HG03575 (cell line): ENCODE measurements around the gene AARSD1.
"Not testable (repeated sequence)": the region's sequence is repeated elsewhere in the genome, so short reads cannot be mapped to it uniquely, and the experiment has no call there.

Source experiments
- ATAC-seq: cut with Tn5 transposase; IDR thresholded peaks from one replicate; pipeline ENCODE4 v1.9.1; 2021; ENCODE audit not compliant: unreplicated experiment, insufficient number of reproducible peaks, low FRiP score; ENCODE audit errors: extremely low read depth

Gene AARSD1

DNA sequence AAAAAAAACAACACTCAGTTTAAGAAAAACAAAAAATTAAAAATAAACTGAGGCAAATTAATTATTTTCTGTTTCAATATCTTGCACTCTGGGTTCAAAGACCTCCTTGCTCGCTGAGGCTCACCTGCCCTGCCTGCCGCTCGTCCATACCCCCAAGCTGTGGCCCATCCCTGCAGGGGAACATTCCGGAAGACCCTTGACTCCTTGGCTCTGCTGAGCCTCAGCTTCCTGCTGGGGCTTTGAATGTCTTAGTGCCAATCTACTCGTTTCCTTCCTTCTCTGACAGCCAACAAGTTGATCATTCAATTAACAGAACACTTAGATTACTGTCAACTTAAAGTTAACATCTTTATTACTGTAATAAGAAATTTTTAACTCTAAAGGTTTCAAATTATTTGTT lies 39.4 kb downstream of the AARSD1 start:
- ATAC-seq: no peak

DNA sequence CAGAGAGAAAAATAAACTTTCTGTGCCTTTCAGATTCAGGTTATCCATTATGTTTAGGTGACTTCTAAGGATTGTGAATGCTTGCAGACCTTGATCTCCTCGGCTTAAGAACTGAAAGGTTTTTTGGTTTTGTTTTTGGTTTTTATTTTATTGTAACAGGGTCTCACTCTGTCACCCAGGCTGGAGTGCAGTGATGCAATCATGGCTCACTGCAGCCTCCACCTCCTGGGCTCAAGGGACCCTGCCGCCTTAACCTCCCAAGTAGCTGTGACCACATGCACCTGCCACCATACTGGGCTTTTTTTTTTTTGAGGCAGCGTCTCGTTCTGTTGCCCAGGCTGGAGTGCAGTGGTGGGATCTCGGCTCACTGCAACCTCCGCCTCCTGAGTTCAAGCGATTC lies 40.8 kb downstream of the AARSD1 start:
- not testable (repeated sequence) for ATAC-seq

DNA sequence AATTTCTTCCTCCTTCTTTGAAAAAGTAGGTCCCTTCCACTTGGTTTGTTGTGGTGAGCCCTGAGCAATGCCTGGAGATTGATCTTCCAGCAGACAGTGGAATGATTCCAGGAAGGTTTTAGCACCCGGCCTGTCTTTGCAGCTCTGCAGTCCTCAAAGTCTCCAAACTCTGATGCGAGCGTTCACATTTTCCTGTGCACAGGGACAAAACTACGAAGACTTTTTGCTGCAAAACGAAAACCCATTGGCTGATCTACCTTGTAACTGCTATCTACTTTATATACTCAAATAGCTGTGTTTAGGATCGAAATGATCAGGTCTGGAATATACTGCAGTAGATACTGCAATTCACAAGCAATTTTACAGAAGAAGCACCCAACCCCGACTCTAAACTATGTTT lies 42.0 kb downstream of the AARSD1 start:
- no peak for ATAC-seq

DNA sequence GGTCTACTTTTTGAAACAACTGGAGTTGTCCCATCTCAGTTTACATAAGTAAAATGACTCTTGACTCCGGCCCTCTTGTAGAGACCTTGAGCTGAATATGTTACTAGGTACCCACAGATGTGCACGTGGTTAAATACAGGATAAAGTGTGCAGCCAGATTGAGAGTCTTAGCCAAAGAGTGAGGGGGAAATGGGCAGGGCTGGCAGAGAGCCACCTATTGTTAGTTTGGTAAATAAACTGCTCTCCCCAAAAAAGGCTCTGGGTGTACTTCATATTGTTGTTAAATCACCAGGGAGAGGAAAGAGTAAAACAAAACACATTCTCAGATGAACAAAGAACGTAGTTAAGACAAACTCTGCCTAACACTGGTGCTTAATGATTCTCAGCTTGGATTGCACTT lies 43.3 kb downstream of the AARSD1 start:
- ATAC-seq: no peak

DNA sequence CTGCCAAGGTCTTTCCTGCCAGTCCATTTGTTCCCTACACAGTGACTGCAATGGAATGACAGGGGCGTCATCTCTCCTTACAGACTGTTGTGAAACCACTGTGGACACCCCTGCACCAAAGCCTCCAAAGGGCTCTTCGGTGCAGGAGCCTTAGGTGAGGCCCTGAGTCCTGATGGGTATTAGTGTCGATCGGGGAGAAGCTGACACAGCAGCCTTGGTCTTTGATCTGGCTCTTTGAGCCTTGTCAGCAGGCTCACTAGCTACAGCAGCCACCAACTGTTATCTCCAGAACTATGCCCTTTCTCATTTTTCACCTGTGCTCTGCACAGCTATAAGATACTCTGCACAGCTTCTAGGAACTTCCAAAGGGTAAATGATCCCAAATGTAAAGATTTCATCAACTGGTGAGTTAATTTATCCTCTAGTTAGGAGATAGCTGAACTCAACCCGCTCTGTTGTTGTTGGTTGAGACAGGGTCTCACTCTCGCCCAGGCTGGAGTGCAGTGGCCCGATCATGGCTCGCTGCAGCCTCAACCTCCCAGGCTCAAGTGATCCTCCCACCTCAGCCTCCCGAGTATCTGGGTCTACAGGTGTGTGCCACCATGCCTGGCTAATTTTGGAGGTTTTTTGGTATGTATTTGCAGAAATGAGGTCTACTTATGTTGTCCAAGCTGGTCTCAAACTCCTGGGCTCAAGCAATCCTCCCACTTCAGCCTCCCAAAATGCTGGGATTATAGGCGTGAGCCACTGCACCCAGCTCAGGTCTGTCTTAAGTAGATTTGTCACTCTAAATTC lies 44.0 kb downstream of the AARSD1 start:
- no peak for ATAC-seq

DNA sequence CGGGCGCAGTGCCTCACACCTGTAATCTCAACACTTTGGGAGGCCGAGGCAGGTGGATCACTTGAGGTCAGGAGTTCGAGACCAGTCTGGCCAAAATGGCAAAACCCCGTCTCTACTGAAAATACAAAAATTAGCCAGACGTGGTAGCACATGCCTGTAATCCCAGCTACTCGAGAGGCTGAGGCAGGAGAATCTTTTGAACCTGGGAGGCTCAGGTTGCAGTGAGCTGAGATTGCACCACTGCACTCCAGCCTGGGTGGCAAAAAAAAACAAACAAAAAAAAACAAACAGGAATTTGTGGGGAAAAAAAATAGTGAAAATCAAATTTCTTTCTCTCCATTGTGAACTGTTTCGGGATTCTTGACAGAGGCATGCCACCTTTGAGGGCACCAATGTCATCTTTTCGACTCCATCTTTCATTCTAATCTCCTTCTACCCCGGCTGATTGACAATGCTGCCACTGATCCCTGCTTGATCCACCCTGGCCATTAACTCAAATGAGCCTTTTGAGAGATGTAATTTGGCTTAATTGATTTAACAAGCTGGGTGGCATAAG lies 44.7 kb downstream of the AARSD1 start:
- not testable (repeated sequence) for ATAC-seq

DNA sequence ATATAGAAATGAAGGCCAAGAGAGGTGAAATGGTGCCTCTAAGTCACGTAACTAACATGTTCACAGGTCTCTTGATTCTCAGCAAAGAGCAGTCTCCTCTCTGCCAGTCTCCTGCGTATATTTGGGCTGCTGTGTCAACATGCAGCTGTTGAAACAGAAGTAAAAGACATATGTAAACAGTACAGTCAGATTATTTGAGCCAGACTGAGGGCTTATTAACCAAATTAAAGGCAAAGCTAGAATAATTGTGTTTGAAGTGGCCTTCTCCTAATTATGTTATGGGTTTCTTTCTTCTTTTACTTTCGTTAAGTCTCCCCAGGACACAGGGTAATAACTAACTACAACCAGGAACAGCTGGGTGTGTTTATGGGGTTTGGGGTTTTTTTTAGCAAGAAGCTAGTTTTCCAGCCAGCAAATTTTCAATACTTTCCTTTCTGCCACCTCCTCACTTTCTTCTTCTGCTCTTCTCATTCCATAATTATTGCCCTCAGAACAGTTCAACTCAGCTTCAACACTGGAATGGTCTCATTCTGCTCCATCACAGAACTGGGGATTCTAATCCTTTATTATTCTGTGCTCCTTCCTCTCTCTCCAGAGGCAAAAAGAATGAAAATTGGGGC lies 45.2 kb downstream of the AARSD1 start:
- no peak for ATAC-seq

DNA sequence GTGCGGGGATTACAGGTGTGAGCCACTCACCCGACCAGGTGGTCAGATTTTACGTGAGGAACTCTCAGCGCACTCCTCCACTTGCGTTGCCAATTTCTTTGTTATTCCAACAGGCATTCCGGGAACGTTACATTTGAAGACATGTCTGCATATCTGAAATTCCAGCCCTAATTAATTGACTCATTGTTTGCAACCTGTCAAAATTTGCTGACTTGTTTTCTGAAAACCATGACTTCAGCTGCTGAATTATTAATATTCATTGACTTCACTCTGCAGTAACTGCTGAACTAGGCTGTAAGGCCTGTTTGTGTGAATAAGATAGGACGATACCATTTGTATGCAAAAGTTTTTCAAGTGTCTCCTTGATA lies 47.0 kb downstream of the AARSD1 start:
- no peak for ATAC-seq

DNA sequence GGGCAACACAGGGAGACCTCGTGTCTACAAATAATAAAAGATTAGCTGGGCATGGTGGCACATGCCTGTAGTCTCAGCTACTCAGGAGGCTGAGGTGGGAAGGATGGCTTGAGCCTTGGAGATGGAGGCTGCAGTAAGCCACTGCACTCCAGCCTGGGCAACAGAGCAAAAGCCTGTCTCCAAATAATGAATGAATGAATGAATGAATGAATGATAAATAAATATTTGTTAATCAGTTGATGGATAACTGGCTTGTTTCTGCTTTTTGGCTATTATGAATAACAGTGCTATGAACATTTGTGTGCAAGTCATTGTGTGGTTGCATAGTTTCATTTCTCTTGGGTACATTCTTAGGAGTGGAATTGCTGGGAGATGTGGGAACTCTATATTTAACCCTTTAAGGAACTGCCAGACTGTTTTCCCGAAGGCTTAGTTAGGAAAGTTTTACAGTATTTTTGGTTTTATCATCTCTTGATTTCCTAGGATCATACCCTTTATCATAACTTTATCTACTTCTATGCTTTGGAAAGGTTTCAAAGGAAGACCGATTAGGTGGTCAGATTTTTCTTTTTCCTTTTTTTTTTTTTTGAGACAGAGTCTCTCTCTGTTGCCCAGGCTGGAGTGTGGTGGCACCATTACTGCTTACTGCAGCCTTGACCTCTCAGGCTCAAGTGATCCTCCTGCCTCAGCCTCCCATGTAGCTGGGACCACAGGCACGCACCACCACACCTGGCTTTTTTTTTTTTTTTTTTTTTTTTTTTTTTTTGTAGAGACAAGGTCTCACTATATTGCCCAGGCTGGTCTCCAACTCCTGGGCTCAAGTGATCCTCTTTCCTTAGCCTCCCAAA lies 47.6 kb downstream of the AARSD1 start:
- ATAC-seq: not testable (repeated sequence)

DNA sequence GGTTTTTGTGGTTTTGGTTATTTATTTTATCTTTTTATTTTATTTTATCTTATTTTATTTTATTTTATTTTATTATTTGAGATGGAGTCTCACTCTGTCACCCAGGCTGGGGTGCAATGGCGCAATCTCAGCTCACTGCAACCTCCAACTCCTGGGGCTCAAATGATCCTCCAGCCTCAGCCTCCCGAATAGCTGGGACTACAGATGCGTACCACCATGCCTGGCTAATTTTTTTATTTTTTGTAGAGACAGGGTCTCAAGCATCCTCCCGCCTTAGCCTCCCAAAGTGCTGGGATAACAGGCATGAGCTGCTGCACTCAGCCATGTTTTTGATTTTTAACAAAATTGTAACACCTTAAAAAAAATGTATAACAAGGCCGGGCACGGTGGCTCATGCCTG lies 49.0 kb downstream of the AARSD1 start:
- not testable (repeated sequence) for ATAC-seq

DNA sequence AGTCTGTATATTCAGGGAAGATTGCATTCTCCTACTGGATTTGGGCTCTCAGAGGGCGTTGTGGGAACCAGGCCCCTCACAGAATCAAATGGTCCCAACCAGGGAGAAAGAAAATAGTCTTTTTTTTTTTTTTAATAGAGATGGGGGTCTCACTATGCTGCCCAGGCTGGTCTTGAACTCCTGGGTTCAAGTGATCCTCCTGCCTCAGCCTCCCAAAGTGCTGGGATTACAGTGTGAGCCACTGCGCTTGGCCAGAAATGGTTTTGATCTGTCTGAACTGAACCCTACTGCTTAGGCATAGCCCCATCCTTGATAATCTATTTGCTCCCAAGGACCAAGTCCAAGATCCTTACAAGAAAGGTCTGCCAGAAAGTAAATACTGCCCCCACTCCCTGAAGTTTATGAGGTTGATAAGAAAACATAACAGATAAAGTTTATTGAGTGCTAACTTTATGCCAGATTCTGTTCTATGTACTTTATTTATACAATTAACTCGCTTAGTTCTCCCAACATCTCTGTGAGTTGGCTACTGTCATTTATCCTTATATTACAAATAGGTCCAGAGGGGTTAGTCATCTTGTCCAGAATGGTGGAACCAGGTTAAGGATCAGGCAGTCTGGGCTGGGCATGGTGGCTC lies 50.2 kb downstream of the AARSD1 start:
- no peak for ATAC-seq

DNA sequence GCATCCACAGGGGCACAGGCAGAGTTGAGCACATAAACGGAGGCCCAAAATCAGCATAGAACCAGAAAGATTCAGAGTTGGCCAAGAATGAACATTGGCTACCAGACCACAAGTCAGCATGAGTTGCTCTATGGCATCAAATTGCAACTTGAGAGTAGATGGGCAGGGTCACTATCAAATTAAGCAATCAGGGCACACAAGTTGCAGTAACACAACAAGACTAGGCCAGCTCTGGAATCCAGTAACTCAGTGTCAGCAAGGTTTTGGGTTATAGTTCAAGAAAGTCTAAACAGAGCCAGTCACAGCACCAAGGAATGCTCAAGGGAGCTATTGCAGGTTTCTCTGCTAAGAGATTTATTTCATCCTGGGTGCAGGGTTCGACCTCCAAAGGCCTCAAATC lies 50.7 kb downstream of the AARSD1 start:
- ATAC-seq: no peak

DNA sequence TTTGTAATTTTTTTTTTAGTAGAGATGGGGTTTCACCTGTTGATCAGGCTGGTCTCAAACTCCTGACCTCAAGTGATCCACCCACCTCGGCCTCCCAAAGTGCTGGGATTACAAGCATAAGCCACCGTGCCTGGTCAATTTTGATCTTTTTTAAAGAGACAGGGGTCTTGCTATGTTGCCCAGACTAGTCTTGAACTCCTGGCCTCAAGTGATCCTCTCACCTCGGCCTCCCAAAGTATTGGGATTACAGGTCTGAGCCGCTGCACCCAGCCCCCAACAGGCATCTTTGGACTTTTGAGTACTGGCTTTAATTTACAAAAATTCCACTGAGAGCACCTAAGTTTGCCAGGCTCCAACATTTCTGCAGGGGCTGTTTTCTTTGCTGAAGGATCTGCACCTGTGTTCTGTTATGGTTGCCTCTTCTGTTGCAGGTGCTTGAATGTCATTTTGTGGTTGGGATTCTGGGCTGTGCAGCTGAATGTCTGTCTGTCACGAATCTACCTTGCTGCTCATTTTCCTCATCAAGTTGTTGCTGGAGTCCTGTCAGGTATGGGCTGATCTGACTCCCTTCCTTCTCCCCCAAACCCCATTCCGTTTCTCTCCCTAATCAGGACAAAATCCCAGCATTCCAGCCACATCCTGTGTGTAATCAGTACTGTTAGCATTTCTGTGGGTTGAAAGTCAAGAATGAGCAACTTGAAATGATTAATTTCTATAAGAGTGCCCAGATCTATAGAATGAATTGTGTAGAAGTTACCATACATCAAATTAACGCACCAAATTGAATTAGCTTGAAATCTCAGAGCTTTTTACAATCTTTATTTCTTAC lies 55.2 kb downstream of the AARSD1 start:
- ATAC-seq: no peak

DNA sequence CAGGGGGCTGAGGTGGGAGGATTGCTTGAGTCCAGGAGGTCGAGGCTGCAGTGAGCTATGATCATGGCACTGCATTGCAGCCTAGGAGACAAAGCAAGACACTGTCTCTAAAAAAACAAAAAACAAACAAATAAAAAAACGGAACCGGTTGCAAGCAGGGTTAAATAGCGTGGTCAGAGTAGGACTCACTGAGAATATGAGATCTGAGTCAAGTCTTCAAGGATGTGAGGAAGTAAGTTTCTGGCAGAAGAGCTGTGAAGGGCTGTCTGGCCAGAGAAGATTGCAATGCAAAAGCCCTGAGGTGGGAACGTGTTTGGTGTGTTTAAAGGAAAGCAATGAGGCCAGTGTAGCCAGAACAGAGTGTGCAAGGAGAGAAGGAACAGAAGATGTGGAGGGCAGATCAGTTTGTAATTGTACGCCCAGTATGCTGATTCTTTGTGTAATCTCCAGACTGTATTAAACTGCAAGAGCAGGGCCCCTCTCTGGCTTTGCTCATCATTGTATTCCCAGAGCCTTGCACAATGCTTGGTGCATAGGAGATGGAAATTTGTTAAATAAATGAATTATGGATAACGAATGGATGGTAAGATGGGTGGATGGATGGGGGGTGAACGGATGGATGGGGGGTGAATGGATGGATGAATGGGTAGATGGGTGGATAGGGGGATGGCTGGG lies 57.3 kb downstream of the AARSD1 start:
- ATAC-seq: no peak

DNA sequence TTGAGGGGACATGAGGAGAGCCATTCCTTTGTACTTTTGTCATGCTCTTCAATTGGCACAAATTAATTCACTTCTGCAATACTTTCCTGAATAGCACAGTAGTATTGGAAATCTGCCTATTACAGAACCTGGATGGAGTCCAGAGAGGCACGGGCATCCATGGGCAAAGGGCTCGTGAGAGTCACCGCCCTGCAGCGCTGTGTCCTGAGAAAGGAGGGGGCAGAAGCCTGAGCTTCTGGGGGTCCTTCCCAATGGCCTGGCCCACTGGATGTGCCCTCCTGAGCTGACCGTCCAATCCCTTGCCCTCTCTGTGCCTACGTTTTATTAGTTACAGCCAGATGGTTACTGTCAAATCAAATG lies 60.2 kb downstream of the AARSD1 start:
- ATAC-seq: no peak

DNA sequence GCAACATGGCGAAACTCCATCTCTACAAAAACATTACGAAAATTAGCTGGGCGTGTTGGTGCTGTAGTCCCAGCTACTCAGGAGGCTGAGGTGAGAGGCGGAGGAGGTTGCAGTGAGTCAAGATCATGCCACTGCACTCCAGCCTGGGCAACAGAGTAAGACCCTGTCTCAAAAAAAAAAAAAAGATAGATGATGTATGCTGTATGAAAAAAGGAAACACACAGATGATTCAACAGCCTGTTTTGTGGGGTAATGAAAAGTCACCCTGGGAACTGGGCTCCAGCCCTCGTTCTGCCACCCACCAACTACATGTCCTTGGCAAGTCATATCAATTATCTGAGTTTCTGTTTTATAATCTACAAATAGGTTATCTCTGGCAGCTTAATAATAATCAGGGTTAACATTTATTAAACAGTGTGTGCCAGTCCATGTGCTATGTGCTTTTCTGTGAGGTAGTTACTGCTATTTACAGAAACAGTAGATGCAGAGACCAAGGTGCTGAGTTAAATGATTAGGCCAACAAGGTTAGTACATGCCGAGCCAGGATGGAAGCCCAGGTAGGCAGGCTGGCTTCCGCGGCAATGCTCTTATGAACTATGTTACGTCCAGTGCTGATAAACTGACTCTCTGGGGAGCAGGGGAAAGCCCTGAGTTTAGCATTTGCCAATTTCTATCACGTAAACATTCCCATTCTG lies 62.6 kb downstream of the AARSD1 start:
- no peak for ATAC-seq
